ENCODE results near the gene COL1A1. TPM values are rescaled to one million over a fixed set of nuclear protein-coding genes. Genes with fewer than 3 reads are reported as not detected.

The COL1A1 gene
- total RNA-seq, 2 donors from 2014 or later = 11.2 to 62.3 TPM

GRCh38 chr17:50146230-50146926 lies 55.1 kb downstream of the COL1A1 start:
- intact Hi-C loops (cut with DNase I) = no loop called here

DNA sequence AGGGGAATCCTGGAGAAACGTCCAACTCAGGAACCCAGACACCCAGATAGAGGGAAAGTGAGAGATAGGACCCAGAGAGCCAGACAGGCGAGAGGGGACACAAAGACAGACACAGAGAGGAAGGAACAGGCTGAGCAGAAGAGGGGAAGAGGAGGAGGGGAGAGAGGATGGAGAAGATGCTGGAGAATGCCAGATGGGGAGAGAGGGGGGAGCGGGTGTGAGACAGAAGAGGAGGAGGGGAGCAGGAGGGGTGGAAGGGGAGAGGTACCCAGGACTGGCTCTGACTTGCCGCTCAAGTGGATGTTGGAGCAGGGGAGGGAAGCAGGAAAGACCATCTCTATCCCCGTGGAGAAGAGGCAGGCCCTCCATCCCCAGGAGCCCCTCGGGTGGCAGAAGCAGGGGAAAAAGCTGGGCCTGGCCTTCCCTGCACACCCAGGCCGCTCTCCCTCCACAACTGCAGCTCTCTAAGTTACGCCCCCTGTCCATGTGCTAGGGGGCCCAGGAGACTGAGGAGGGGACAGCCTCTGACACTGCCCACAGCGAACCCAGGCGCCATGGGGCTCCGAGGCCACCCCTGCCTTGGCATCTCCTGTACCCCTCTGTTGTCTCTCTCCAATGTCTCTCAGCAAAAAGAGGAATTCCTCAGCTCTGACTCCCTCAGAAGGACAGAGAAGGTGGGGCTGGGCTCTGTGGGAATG lies 55.8 kb downstream of the COL1A1 start:
- Histone ChIP-seq H3K27ac (no peak overlapping the region), H3K4me3 (no peak overlapping the region), H3K9me3 (no peaks in the 10 kb centered on the region), H3K36me3 (replicated peaks in 1 of 2; ENCODE audit: insufficient read depth in 1 of 2, low read depth in 2 of 2) (peaks cover 0 to 12% of the 10 kb centered on the region in 2 donors), H3K4me1 (peaks cover 37% of the 10 kb centered on the region), H3K27me3 (no peaks in the 10 kb centered on the region)
- intact Hi-C loops (cut with DNase I) = no loop called here
- no peak for DNase-seq
- no peak for TF ChIP-seq POLR2A (IDR thresholded peaks at IDR 0.05)
- TF ChIP-seq CTCF (IDR thresholded peaks at IDR 0.05) = no peak
- no peak for ATAC-seq
- WGBS, 2 donors = 73 to 78% methylated on average over 8 to 10 of the region's 11 CpGs

More at GRCh38 chr17:50146230-50146926, 55.1 kb downstream of the COL1A1 start:
- DNase-seq (peak in 2 of 4 donors; percentile 49), ATAC-seq (no peak)
- Histone ChIP-seq H3K4me3 (no peak overlapping the region), H3K27me3 (no peaks in the 10 kb centered on the region), H3K36me3 (replicated peaks in 1 of 2; ENCODE audit: insufficient read depth in 1 of 2, low read depth in 2 of 2) (peaks cover 0 to 10% of the 10 kb centered on the region in 2 donors), H3K4me1 (peaks cover 41% of the 10 kb centered on the region), H3K9me3 (no peaks in the 10 kb centered on the region), H3K27ac (peak overlapping the region in 2 of 4 donors; percentile 16 to 79)
- TF ChIP-seq CTCF (IDR thresholded peaks at IDR 0.05) = no peak
- no peak for TF ChIP-seq POLR2A (IDR thresholded peaks at IDR 0.05)
- 74 to 78% methylated on average over 4 to 9 of the region's 10 CpGs for WGBS, 2 donors

DNA sequence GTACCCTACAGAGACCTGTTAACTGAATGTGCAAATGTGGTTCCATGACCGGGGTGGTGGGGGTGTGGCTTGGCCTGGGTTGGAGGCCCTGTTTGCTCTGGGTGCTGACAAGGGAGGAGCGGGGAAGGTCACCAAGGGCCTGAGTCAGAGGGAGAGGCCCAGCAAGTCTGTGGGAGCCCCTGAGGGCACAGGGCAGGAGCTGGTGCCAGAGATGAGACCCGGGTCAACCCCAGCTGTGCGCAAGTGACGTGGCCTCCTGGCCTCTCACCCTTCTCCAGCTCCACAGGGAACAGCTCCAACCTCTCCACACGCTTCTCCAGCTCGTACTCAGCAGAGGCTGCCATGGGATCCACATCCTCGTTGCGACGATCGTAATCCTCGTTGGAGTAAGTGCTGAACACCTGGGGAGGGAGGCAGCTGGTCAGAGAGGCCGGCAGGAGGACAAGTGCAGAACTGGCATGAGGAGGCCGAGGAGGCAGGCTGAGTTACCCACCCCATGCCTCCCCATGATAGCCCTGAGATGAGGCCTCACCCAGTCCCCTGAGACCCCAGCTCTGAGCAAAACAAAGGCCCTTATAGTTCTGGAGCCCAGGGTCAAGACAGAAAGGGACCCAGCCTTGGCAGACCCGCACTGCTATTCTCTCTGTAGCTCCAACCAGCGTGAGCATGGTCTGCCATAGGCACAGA lies 56.4 kb downstream of the COL1A1 start:
- no peak overlapping the region for H3K27ac ChIP-seq
- ATAC-seq (no peak), DNase-seq (peak in 1 of 4 donors; percentile 67)
- H3K4me1 ChIP-seq = peaks cover 37% of the 10 kb centered on the region
- no peak for TF ChIP-seq CTCF (IDR thresholded peaks at IDR 0.05)
- TF ChIP-seq POLR2A (IDR thresholded peaks at IDR 0.05) = no peak
- 78 to 81% methylated on average over 16 of the region's 16 CpGs for WGBS, 2 donors
- no peaks in the 10 kb centered on the region for H3K9me3 ChIP-seq
- no peak overlapping the region for H3K4me3 ChIP-seq
- intact Hi-C loops (cut with DNase I) = no loop called here
- H3K27me3 ChIP-seq = no peaks in the 10 kb centered on the region
- H3K36me3 ChIP-seq (replicated peaks in 1 of 2; ENCODE audit: insufficient read depth in 1 of 2, low read depth in 2 of 2) = peaks cover 0 to 12% of the 10 kb centered on the region in 2 donors

DNA sequence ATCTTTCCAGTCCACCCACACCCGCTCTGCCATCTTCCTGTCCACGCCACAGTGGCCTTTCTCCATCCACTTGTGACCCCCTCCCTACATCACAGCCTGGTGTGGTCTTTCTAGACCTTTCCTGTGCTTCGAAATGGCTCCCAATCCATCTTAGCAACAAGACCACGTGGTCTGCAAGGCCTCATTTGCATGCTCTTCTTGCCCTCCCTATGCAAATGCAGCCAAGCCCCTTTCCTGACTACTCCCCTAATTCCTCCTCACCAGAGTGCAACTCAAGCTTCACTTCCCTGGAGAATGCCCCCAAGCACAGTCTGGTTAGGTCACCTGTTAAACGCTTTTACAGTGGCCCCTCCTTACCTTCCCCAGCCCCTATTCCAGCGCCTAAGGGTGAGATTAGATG lies 57.1 kb downstream of the COL1A1 start:
- intact Hi-C loops (cut with DNase I) = no loop called here
- Histone ChIP-seq H3K4me3 (no peak overlapping the region), H3K27ac (no peak overlapping the region), H3K9me3 (no peaks in the 10 kb centered on the region), H3K27me3 (no peaks in the 10 kb centered on the region), H3K36me3 (replicated peaks in 1 of 2; ENCODE audit: insufficient read depth in 1 of 2, low read depth in 2 of 2) (peaks cover 4 to 15% of the 10 kb centered on the region in 2 donors), H3K4me1 (peaks cover 34% of the 10 kb centered on the region)
- WGBS, 2 donors = 80 to 89% methylated on average over 6 of the region's 6 CpGs
- DNase-seq (no peak), ATAC-seq (no peak)
- no peak for TF ChIP-seq POLR2A (IDR thresholded peaks at IDR 0.05)
- TF ChIP-seq CTCF (IDR thresholded peaks at IDR 0.05) = no peak

All from body of pancreas (tissue), 4 donors.